GM12872 (cell line): ENCODE measurements around the gene INPP4A.

Experiments used
- TF ChIP-seq, protein P1 (sequence below): IDR thresholded peaks from 3 replicates; pipeline ENCODE4 v1.5.1; 2011; ENCODE audit warnings: low read depth, mild to moderate bottlenecking, low read length, moderate library complexity; ENCODE audit not compliant: insufficient read depth

The INPP4A gene

DNA sequence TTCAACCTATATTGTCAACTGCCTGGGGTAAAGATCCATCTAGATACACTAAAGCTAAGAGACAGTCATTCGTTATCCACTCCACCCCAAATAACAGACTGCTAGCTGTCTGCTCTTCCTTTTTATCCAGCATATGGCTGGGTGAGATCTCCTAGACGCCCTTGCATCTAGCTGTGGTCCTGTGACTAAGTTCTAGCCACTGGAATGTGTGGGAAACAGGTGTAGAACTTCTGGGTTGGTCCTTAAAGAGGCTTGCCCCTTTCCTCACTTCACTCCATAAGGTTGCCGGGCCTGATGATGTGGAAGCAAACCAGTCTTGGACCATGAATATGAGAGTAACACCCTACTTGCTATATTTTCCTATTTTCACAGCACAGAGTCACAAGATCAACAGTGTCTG is 160.4 kb downstream of the INPP4A start:
- TF ChIP-seq, protein P1, sequence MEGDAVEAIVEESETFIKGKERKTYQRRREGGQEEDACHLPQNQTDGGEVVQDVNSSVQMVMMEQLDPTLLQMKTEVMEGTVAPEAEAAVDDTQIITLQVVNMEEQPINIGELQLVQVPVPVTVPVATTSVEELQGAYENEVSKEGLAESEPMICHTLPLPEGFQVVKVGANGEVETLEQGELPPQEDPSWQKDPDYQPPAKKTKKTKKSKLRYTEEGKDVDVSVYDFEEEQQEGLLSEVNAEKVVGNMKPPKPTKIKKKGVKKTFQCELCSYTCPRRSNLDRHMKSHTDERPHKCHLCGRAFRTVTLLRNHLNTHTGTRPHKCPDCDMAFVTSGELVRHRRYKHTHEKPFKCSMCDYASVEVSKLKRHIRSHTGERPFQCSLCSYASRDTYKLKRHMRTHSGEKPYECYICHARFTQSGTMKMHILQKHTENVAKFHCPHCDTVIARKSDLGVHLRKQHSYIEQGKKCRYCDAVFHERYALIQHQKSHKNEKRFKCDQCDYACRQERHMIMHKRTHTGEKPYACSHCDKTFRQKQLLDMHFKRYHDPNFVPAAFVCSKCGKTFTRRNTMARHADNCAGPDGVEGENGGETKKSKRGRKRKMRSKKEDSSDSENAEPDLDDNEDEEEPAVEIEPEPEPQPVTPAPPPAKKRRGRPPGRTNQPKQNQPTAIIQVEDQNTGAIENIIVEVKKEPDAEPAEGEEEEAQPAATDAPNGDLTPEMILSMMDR, result no peak

DNA sequence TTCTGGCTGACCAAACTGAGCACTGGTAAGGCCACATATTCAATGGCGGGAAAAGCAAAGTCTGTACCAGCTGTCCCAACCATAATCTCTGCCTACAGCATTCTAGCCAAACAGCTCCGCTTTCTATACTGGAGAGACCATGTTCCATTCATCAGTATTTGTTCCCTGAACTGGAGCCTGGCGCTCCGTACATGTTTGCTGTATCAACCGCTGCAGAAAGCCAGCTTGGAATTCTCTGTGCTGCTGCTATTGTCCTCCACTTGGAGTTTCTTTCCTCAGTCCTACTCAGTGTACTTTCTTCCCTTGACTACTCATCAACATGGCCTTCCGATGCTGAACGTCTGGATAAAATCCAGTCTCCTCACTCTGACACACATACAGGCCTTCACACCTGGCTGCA is 161.8 kb downstream of the INPP4A start:
- TF ChIP-seq, protein P1, result no peak

DNA sequence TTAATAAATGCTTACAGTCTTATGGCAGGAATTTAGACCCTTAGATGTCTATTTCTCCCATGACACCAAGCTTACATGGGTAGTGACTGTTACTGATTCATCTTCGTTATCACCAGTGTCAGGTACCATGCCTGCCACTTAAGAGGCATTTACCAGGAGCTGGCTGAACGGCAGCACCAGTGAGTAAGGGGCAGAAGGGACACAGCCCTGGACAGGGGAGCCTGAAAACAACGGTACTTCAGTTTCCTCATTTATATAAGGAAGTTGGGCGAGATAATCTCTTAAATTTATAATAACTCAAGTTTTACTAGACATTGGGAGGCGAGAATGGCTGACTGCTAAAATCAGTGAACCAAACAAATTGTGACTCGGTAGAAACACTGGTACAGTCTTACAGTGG is 162.4 kb downstream of the INPP4A start:
- TF ChIP-seq, protein P1, result no peak

DNA sequence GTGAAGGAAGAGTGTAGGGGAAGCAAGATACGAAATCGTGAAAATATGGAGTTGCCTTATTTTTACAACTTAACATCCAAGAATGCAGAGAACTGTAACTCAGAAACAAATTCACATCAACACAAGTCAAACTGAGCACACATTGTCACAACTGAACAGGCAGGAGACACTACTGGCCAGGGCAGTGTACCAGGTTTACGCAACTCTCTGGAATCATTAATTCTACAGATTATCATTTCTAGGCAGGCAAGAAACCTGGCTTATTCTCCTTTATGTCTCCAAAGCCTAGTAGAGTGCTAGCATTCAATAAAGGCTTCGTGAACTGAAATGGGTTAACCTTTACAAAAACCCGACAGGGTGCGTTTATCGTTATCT is 163.1 kb downstream of the INPP4A start:
- TF ChIP-seq, protein P1, result no peak

DNA sequence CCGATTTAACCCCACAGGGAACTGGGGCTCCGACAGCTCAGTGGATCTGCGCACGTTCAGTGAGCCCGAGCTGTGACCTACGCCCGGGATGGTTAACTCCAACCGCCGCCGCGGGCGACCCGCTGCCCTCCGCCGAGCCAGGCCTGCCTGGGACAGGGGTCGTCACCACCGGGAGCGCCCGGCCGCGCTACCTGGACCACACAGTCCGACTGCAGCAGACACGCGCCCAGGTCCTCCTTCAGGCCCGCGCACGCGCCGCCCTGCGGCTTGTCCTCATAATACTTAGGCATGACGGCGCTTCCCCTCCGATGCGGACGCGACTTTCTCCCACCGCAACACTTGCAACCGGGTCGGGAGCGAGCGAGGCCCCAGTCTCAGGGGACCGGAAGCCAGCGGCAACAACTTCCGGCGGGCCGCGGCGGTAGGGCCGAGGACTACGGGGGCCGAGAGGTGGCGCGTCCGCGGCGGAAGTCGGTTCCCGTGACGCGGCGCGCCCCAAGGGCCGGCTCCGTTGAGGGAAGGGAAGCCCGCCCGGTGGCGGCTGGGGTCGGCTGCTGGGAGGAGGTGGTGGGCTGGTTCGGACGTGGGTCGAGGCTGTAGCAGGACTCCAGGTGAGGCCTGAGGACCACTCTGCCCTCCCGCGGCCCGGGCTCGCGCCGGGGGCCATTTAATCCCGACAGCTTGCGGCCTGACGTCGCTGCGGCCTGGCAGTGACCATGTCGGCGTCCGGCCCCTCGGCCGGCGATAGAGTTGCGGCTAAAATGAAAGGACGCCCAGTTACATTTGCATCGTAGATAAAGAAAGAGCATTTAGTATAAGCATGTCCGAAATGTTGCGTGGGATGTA is 163.7 kb downstream of the INPP4A start, which contains the start of the genes COA5 and UNC50:
Gene COA5, minus strand, starts transcription at position 397 of the 846 bp plus-strand sequence. Its CDS starts 107 bp downstream, at position 290.
Gene UNC50, plus strand, starts transcription at position 474 of the 846 bp plus-strand sequence. CDS start 1,171 bp downstream, outside the sequence.
- TF ChIP-seq, protein P1, result no peak

DNA sequence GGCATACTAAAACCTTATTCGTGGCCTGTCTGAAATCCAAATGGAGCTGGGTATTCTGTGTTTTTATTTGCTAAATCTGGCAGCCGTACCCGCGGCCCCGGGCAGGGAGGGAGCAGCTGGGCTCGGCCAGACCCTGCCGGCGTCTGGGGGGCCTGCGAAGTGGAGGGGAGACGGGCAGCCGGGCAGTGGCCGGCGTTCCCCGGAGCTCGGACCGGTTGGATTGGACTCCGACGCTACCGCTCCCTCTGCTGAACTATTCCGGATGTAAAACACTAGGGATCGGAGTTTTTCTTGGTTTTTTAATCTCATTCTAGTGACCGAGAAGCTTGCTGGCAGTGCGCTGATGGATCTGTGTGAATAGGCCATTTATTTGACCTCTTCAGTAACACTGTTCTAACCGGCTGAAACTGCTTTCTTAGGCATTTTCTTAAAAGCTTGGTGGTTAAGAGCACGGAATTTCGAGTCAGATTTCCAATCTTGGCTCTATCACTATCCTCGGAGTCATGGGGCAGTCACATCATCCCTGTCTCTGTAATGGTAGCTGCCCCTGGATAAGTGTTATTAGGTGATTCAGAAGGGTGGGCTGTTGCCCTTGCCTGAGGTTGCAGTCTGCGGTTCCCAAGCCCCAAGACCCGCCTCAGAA is 164.4 kb downstream of the INPP4A start:
- TF ChIP-seq, protein P1, result no peak

DNA sequence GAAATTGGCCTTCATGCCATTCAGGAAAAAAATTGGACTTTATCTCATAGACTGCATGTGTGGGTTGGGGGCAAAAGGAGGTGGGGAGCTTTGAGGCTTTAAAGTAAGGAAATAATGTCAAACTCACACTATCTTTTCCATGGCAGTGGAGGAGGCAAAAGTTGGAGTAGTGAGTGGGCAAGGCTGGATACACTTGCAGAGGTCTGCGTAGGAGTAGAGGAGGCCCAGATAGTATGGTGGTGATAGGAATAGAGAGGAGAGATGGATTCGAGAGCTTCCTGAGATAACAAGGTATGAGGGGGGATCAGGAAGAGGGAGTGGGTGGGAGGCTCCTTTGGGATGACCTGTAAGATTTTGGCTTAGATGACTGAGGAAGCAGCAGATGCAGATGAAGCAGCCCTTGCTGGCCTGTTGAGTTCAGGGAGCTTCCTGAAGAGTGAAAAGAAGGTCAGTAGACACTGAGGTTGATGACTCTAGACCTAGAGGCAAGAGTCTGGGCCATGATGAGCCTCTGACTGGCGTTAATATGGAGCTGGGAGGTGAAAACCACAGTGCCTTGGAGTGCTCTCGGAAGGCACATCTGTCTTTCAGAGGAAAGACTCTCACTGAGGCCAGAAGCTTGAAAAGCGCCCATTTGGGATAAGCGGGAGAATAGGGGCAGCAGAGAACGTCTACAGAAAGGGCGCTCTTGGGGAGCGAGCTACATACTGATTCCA is 169.5 kb downstream of the INPP4A start:
- TF ChIP-seq, protein P1, result no peak
